Lower leg skin (tissue), 3 donors: ENCODE data around the gene BID.
"Not testable (repeated sequence)": the region's sequence is repeated elsewhere in the genome, so short reads cannot be mapped to it uniquely, and the experiment has no call there.

ENCODE experiments used
- POLR2A ChIP-seq, 2 donors: fragments of 450-650 bp; IDR thresholded peaks; one replicate each; pipeline ENCODE4 v1.6.1; 2016 to 2017; ENCODE audit warnings: antibody characterized with exemption in 2 of 2, mild to moderate bottlenecking in 1 of 2, moderate library complexity in 1 of 2
- TF ChIP-seq, protein P1 (sequence below), 3 donors: fragments of 450-650 bp; IDR thresholded peaks; one replicate each; pipeline ENCODE4 v1.5.1; 2016; ENCODE audit warnings: antibody characterized with exemption in 3 of 3, mild to moderate bottlenecking in 3 of 3, moderate library complexity in 2 of 3

DNA sequence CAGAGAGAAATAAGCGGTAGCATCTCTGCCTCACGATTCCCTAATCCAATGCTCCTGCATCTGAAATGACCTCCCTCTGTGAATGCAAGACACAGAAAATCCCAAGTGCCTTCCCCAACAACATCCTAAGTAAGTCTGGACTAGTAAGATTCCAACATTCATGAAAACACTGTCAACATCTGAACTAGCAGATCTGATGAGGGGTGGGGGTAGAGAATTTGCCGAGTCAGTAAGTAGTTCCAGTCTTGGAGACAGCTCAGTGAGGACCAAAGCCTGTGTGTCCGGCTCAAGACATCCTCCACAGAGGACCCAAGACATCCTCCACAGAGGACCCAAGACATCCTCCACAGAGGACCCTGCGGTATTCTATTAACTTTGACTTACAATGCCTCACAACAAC, 9.4 kb downstream of the BID start:
- TF ChIP-seq, protein P1, sequence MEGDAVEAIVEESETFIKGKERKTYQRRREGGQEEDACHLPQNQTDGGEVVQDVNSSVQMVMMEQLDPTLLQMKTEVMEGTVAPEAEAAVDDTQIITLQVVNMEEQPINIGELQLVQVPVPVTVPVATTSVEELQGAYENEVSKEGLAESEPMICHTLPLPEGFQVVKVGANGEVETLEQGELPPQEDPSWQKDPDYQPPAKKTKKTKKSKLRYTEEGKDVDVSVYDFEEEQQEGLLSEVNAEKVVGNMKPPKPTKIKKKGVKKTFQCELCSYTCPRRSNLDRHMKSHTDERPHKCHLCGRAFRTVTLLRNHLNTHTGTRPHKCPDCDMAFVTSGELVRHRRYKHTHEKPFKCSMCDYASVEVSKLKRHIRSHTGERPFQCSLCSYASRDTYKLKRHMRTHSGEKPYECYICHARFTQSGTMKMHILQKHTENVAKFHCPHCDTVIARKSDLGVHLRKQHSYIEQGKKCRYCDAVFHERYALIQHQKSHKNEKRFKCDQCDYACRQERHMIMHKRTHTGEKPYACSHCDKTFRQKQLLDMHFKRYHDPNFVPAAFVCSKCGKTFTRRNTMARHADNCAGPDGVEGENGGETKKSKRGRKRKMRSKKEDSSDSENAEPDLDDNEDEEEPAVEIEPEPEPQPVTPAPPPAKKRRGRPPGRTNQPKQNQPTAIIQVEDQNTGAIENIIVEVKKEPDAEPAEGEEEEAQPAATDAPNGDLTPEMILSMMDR (IDR thresholded peaks at IDR 0.05), result not testable (repeated sequence)
- not testable (repeated sequence) for TF ChIP-seq POLR2A (IDR thresholded peaks at IDR 0.05)
